Heart left ventricle (tissue), 16 donors: Measurements from ENCODE around the gene MRGPRX3. TPM values are rescaled to one million over a fixed set of nuclear protein-coding genes. Genes with fewer than 3 reads are reported as not detected.

ENCODE experiments used
- ATAC-seq, 4 donors: fragments of 200-7000 bp; cut with Tn5 transposase; one replicate each; pipeline ENCODE4 v1.9.1; 2020 to 2022; ENCODE audit warnings: moderate library complexity in 4 of 4, mild to moderate bottlenecking in 3 of 4, moderate number of reproducible peaks in 1 of 4
- DNase-seq, 5 donors: peaks; one replicate each; pipeline ENCODE4 v3.0.0-alpha.2; 2020
- H3K27ac ChIP-seq, 12 donors: fragments of 200-600 bp; sonication (generic) in 4 of 12; one replicate each; pipeline versions ENCODE4 v1.5.0 to v1.8.0; 2016 to 2022; ENCODE audit warnings: mild to moderate bottlenecking in 2 of 12
- H3K27me3 ChIP-seq, 9 donors: fragments of 200-600 bp; sonication (generic) in 2 of 9; one replicate each; pipeline versions ENCODE4 v1.5.1 to v1.8.0; 2016 to 2022; ENCODE audit warnings: mild to moderate bottlenecking in 3 of 9
- H3K36me3 ChIP-seq, 9 donors: fragments of 200-600 bp; sonication (generic) in 2 of 9; one replicate each; pipeline versions ENCODE4 v1.5.0 to v1.8.0; 2018 to 2022; ENCODE audit warnings: mild to moderate bottlenecking in 2 of 9
- H3K4me1 ChIP-seq, 12 donors: fragments of 200-600 bp; sonication (generic) in 4 of 12; one replicate each; pipeline versions ENCODE4 v1.5.0 to v1.8.0; 2016 to 2022; ENCODE audit warnings: mild to moderate bottlenecking in 3 of 12
- H3K4me3 ChIP-seq, 12 donors: fragments of 200-600 bp; sonication (generic) in 4 of 12; one replicate each; pipeline versions ENCODE4 v1.5.0 to v1.8.0; 2017 to 2022; ENCODE audit warnings: mild to moderate bottlenecking in 9 of 12, moderate library complexity in 4 of 12
- H3K9me3 ChIP-seq, 12 donors: fragments of 200-600 bp; sonication (generic) in 4 of 12; one replicate each; pipeline versions ENCODE4 v1.5.0 to v1.8.0; 2016 to 2022; ENCODE audit warnings: mild to moderate bottlenecking in 1 of 12
- POLR2A ChIP-seq, 2 donors: fragments of 450-650 bp; IDR thresholded peaks; one replicate each; pipeline ENCODE4 v1.6.1; 2017; ENCODE audit warnings: antibody characterized with exemption in 2 of 2, mild to moderate bottlenecking in 2 of 2, moderate library complexity in 2 of 2
- WGBS, 4 donors: extraction: QIAGEN DNeasy Blood & Tissue Kit in 2 of 4; methylation state at CpG; one replicate each; pipeline versions ENCODE4 v1.1.5 to v1.1.7; 2013 to 2018; 5-methylcytosine and 5-hydroxymethylcytosine counted together
- intact Hi-C, 10 donors: fragments of 100-400 bp; cut with DNase I; formaldehyde crosslinking; loops; one replicate each; pipeline versions ENCODE4 v1.11.1 to v1.14.2; 2022
- polyA plus RNA-seq, 2 donors: library from polyadenylated mRNA; stranded (reverse); fragments of 200-250 nt; gene quantifications; one replicate each; pipeline ENCODE4 v1.2.3, GENCODE V29; 2013
- total RNA-seq, 9 donors: library from RNA; depleted of rRNA in 2 of 9; stranded (reverse); fragments of >200 nt in 2 of 9; fragmentation: NEBNext Ultra II Directional in 3 of 9; extraction: Animal tissue kit (Norgen Biotek cat#: 25700) in 3 of 9; gene quantifications; one replicate each; pipeline versions ENCODE4 v1.1.0 to v1.2.4, GENCODE V29; 2016 to 2023
- TF ChIP-seq, protein P1 (sequence below), 12 donors: fragments of 200-600 bp; sonication (generic) in 4 of 12; IDR thresholded peaks; one replicate each; pipeline versions ENCODE4 v1.5.0 to v1.8.0; 2018 to 2022; ENCODE audit warnings: antibody characterized with exemption in 12 of 12, mild to moderate bottlenecking in 5 of 12
- donor health status: ischemic (EF 13 %, LVEDD 7.1; RV severe dilation, severe dysfunction).
- donor health status: healthy with polysubstance abuse.
- donor health status: DM: no; HTN: yes; CAD: no.
- donor health status: DM: no; HTN: no; CAD: no.
- donor health status: ischemic (EF 25% LVEDD 6.9; RV normal size, moderate dysfunction).
- donor health status: ischemic (EF 25% LVEDD 5.7; RV mildly dilated, moderate dysfunction).
- donor health status: healthy.
- donor health status: DM: yes; HTN: yes; CAD: no.
- donor health status: ischemic (EF 35%, LVEDD 5.7; RV mildly dilated, moderate dysfunction).
- donor health status: nonischemic (EF 11% LVEDD 7.7; RV severe dilation, severe dysfunction).
- donor health status: DM: yes; HTN: yes; CAD: no.
- donor health status: PGD.
- donor health status: ischemic (EF 29% LVEDD 5.4; RV normal size, mild dysfunction).
- donor health status: nonischemic (EF 23%, LVEDD 6.1; RV moderate dilation, normal function).

Gene MRGPRX3
- total and polyA plus RNA-seq, 11 donors, result not detected

DNA sequence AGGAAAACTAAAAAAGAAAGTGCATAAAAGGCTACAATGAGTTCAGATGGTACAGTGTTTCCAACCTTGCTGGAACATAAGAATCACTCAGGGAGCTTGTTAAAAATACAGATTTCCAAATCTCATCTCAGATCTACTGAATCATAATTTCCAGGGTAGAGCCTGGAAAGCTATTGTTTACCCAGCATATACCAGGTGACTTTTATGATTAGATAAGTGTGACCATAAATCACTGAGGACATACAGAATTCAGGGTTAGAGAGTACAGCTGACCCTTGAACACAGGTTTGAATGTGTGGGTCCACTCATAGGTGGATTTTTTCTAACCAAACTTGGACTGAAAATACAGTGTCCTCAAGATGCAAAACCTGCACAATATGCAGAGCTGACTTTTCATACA, 38.4 kb upstream of the MRGPRX3 start:
- no peaks in the 10 kb centered on the region for H3K4me1 ChIP-seq
- DNase-seq, result no peak
- H3K27ac ChIP-seq, result no peak overlapping the region
- H3K4me3 ChIP-seq, result no peak overlapping the region
- H3K27me3 ChIP-seq, result no peaks in the 10 kb centered on the region
- ATAC-seq, result no peak
- H3K36me3 ChIP-seq, result peaks cover 0 to 89% (median 78%) of the 10 kb centered on the region in 9 donors
- intact Hi-C loops, result no loop called here
- no peaks in the 10 kb centered on the region for H3K9me3 ChIP-seq
- TF ChIP-seq, protein P1, sequence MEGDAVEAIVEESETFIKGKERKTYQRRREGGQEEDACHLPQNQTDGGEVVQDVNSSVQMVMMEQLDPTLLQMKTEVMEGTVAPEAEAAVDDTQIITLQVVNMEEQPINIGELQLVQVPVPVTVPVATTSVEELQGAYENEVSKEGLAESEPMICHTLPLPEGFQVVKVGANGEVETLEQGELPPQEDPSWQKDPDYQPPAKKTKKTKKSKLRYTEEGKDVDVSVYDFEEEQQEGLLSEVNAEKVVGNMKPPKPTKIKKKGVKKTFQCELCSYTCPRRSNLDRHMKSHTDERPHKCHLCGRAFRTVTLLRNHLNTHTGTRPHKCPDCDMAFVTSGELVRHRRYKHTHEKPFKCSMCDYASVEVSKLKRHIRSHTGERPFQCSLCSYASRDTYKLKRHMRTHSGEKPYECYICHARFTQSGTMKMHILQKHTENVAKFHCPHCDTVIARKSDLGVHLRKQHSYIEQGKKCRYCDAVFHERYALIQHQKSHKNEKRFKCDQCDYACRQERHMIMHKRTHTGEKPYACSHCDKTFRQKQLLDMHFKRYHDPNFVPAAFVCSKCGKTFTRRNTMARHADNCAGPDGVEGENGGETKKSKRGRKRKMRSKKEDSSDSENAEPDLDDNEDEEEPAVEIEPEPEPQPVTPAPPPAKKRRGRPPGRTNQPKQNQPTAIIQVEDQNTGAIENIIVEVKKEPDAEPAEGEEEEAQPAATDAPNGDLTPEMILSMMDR (IDR thresholded peaks at IDR 0.05), result no peak
- no peak for TF ChIP-seq POLR2A (IDR thresholded peaks at IDR 0.05)

DNA sequence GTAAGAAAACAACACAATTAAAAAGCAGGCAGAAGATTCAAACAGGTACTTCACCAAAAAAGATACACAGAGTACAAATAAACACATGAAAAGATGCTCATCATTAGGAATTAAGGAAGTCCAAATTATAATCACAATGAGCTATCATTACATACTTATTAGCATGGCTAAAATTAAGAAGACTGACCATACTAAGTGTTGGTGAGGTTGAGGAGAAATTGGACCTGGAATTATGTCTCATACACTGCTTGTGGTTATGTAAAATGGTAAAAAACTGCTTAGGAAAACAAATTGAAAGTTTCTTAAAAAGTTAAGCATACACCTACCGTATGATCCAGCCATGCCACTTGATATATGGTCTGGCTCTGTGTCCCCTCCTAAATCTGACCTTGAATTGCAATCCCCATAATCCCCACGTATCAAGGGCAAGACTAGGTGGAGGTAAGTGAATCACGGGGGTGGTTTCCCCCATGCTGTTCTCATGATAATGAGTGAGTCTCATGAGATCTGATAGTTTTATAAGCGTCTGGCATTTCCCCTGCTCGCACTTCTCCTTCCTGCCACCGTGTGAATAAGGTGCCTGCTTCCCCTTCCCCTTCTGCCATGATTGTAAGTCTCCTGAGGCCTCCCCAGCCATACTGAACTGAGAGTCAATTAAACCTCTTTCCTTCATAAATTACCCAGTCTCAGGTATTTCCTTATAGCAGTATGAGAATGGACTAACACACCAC, 31.3 kb upstream of the MRGPRX3 start:
- no peak for TF ChIP-seq POLR2A (IDR thresholded peaks at IDR 0.05)
- TF ChIP-seq, protein P1 (IDR thresholded peaks at IDR 0.05), result no peak
- Histone ChIP-seq H3K9me3 (no peaks in the 10 kb centered on the region), H3K27ac (no peak overlapping the region), H3K4me1 (peaks cover 0 to 15% (median 9%) of the 10 kb centered on the region in 12 donors), H3K27me3 (no peaks in the 10 kb centered on the region), H3K36me3 (peaks cover 0 to 56% (median 42%) of the 10 kb centered on the region in 9 donors), H3K4me3 (no peak overlapping the region)
- 42 to 83% (median 63%) methylated on average over 6 of the region's 6 CpGs for WGBS, 4 donors
- DNase-seq, result no peak
- ATAC-seq, result no peak
- intact Hi-C loops, result loop anchor here in 8 of 10 donors (5.0 to 10.0 kb wide), 3 partner anchors 86 to 106 kb away; partner anchors contain the start of gene SERGEF (in 7 of the 8)

DNA sequence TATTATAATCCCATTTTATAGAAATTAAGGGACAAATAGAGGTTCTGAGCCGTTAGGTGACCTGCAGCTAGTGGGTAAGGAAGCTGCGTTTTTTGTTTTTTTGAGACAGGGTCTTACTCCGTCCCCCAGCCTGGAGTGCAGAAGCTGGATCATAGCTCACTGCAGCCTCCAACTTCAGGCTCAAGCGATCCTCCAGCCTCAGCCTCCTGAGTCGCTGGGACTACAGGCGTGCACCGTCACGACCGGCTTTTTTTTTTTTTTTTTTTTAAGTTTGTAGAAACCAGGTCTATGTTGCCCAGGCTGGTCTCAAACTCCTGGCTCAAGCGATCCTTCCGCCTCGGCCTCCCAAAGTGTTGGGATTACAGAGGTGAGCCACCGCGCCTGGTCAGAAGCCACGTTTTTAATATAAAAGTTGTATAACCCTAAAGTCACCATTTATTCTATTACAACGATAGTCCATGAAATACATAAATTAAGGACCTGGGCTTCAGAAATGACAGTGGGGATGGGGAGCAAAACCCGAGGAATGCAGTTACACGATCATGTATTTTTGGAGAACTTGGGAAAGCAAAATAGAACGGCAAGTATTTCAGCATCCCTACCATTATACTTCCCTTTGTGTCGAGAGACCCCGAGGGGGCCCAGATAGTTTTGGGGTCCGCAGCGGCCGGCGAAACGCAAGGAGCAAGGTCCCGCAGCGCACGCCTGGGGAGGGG, 27.1 kb upstream of the MRGPRX3 start:
- H3K9me3 ChIP-seq, result no peaks in the 10 kb centered on the region
- no peak for DNase-seq
- H3K27ac ChIP-seq, result peak overlapping the region in 11 of 12 donors; percentile 21 to 81 (median 70)
- peaks cover 0 to 19% (median 10%) of the 10 kb centered on the region in 12 donors for H3K4me1 ChIP-seq
- ATAC-seq, result no peak
- 23 to 31% (median 27%) methylated on average over 29 of the region's 29 CpGs for WGBS, 4 donors
- TF ChIP-seq, protein P1 (IDR thresholded peaks at IDR 0.05), result no peak
- no peak for TF ChIP-seq POLR2A (IDR thresholded peaks at IDR 0.05)
- intact Hi-C loops, result loop anchor here in 7 of 10 donors (5.0 to 10.0 kb wide), 3 partner anchors 90 to 113 kb away; partner anchors contain the start of gene SERGEF (in 5 of the 7)
- peaks cover 0 to 8% (median 0%) of the 10 kb centered on the region in 9 donors for H3K27me3 ChIP-seq
- peaks cover 0 to 34% (median 20%) of the 10 kb centered on the region in 9 donors for H3K36me3 ChIP-seq
- peak overlapping the region; percentile 66 to 98 (median 88) for H3K4me3 ChIP-seq
